PFSK-1 (cell line): Measurements from ENCODE around the gene NOP58.

ENCODE experiments used
- FOXP2 ChIP-seq: optimal IDR thresholded peaks from 2 replicates; pipeline ENCODE3; 2011; ENCODE audit warnings: borderline replicate concordance, control low read depth, inconsistent platforms; ENCODE audit not compliant: insufficient read depth; ENCODE audit errors: extremely low read length, extremely low read depth
- POLR2AphosphoS5 ChIP-seq: IDR thresholded peaks from 2 replicates; pipeline ENCODE4 v1.6.1; 2012; ENCODE audit warnings: low read depth, mild to moderate bottlenecking, control low read depth, low read length, moderate library complexity
- REST ChIP-seq, 2 experiments: IDR thresholded peaks; 2 replicates each; pipeline versions ENCODE4 v1.6.1 to v1.8.0; 2011 to 2012; ENCODE audit warnings: low read depth in 2 of 2, low read length in 2 of 2, control low read depth in 1 of 2, inconsistent platforms in 1 of 2, mild to moderate bottlenecking in 1 of 2, moderate library complexity in 1 of 2; ENCODE audit not compliant: insufficient read depth in 1 of 2
- SIN3A ChIP-seq: IDR thresholded peaks from 2 replicates; pipeline ENCODE4 v1.6.1; 2012; ENCODE audit warnings: mild to moderate bottlenecking, low read length, moderate library complexity, borderline replicate concordance; ENCODE audit not compliant: insufficient read depth
- TAF1 ChIP-seq: IDR thresholded peaks from 2 replicates; pipeline ENCODE4 v1.6.1; 2012; ENCODE audit warnings: low read length, control low read depth, borderline replicate concordance; ENCODE audit not compliant: insufficient read depth

Gene NOP58

GRCh38 chr2:202289394-202290204 is 24.0 kb downstream of the NOP58 start:
- TF ChIP-seq POLR2AphosphoS5 = no peak
- no peak for TF ChIP-seq REST (IDR thresholded peaks at IDR 0.05; ENCODE audit: insufficient read depth in 1 of 2, low read depth in 2 of 2, low read length in 2 of 2)
- no peak for TF ChIP-seq SIN3A
- TF ChIP-seq TAF1 = no peak
- no peak for TF ChIP-seq FOXP2

- TF ChIP-seq TAF1 (no peak), POLR2AphosphoS5 (no peak), REST (IDR thresholded peaks at IDR 0.05; ENCODE audit: insufficient read depth in 1 of 2, low read depth in 2 of 2, low read length in 2 of 2) (no peak), FOXP2 (no peak), SIN3A (no peak)
Observed at GRCh38 chr2:202290316-202290715, 24.8 kb downstream of the NOP58 start.

GRCh38 chr2:202290970-202291369 is 25.4 kb downstream of the NOP58 start:
- TF ChIP-seq POLR2AphosphoS5 (no peak), TAF1 (no peak), SIN3A (no peak), REST (IDR thresholded peaks at IDR 0.05; ENCODE audit: insufficient read depth in 1 of 2, low read depth in 2 of 2, low read length in 2 of 2) (no peak), FOXP2 (no peak)

GRCh38 chr2:202299712-202300111 is 34.1 kb downstream of the NOP58 start:
- TF ChIP-seq SIN3A = no peak

GRCh38 chr2:202306034-202306433 is 40.5 kb downstream of the NOP58 start:
- TF ChIP-seq REST (IDR thresholded peaks at IDR 0.05; ENCODE audit: insufficient read depth in 1 of 2, low read depth in 2 of 2, low read length in 2 of 2) (no peak), SIN3A (no peak), POLR2AphosphoS5 (no peak), TAF1 (no peak), FOXP2 (no peak)
